ENCODE results near the gene TIMELESS.

DNA sequence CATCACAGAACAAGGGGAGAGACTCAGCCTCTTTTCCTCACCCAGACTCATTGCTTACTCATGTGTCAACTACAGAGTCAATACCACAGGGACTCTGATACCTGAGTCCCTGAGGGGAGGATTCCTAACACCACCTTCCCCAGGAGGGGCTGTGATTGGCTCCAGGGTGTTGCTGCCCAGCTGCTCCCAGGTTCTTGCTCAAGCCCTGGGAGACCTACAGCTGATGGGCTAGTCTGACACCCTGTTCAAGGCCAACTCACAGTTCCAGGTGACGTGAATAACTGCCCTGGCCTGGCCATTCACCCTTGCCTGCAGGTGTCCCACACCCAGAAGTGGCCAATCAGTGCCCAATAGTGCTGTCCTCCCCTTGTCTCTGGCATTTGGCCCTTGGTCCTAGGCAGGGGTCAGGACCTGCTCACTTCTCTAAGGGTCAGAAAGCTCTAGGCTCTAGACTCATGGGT is 27.8 kb upstream of the TIMELESS start:
- TF ChIP-seq, protein P1, sequence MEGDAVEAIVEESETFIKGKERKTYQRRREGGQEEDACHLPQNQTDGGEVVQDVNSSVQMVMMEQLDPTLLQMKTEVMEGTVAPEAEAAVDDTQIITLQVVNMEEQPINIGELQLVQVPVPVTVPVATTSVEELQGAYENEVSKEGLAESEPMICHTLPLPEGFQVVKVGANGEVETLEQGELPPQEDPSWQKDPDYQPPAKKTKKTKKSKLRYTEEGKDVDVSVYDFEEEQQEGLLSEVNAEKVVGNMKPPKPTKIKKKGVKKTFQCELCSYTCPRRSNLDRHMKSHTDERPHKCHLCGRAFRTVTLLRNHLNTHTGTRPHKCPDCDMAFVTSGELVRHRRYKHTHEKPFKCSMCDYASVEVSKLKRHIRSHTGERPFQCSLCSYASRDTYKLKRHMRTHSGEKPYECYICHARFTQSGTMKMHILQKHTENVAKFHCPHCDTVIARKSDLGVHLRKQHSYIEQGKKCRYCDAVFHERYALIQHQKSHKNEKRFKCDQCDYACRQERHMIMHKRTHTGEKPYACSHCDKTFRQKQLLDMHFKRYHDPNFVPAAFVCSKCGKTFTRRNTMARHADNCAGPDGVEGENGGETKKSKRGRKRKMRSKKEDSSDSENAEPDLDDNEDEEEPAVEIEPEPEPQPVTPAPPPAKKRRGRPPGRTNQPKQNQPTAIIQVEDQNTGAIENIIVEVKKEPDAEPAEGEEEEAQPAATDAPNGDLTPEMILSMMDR (IDR thresholded peaks at IDR 0.05) = no peak
- TF ChIP-seq POLR2A (IDR thresholded peaks at IDR 0.05) = no peak
